HG03354 (cell line): ENCODE measurements around the gene LRIG2.
"Not testable (repeated sequence)": the region's sequence is repeated elsewhere in the genome, so short reads cannot be mapped to it uniquely, and the experiment has no call there.

Experiments
- ATAC-seq: cut with Tn5 transposase; IDR thresholded peaks from one replicate; pipeline ENCODE4 v1.9.1; 2021; ENCODE audit warnings: mild to moderate bottlenecking; ENCODE audit not compliant: unreplicated experiment, poor library complexity, severe bottlenecking

The LRIG2 gene

GRCh38 chr1:113150494-113150893, 77.5 kb downstream of the LRIG2 start:
- ATAC-seq = not testable (repeated sequence)

GRCh38 chr1:113153116-113153803, 80.3 kb downstream of the LRIG2 start:
- no peak for ATAC-seq

GRCh38 chr1:113156368-113156767, 83.4 kb downstream of the LRIG2 start:
- ATAC-seq = no peak

- ATAC-seq = not testable (repeated sequence)
Measured at GRCh38 chr1:113158743-113159142, 85.7 kb downstream of the LRIG2 start.

GRCh38 chr1:113166473-113166872, 93.5 kb downstream of the LRIG2 start:
- ATAC-seq = no peak

- ATAC-seq = no peak
Measured at GRCh38 chr1:113168946-113169345, 95.9 kb downstream of the LRIG2 start.

GRCh38 chr1:113169591-113169990, 96.6 kb downstream of the LRIG2 start:
- ATAC-seq = no peak

- ATAC-seq = no peak
Measured at GRCh38 chr1:113170519-113170918, 97.5 kb downstream of the LRIG2 start.

- no peak for ATAC-seq
Measured at GRCh38 chr1:113178106-113178505, 105.1 kb downstream of the LRIG2 start.

- ATAC-seq = no peak
Measured at GRCh38 chr1:113178522-113178921, 105.5 kb downstream of the LRIG2 start.
